NCI-H446 (cell line): ENCODE measurements around the gene NOX4.
"Not testable (repeated sequence)": the region's sequence is repeated elsewhere in the genome, so short reads cannot be mapped to it uniquely, and the experiment has no call there.

Source experiments
- DNase-seq, 2 experiments: peaks; one replicate each; lab custom pipeline; 2025; lab: John Stamatoyannopoulos, UW

NOX4 gene

GRCh38 chr11:89303029-89303428 lies 188.1 kb downstream of the NOX4 start:
- DNase-seq = not testable (repeated sequence)

GRCh38 chr11:89295023-89295422 lies 196.2 kb downstream of the NOX4 start:
- DNase-seq = not testable (repeated sequence)

- DNase-seq = no peak
Measured at GRCh38 chr11:89293965-89294679, 197.1 kb downstream of the NOX4 start.

GRCh38 chr11:89288004-89288403 lies 203.2 kb downstream of the NOX4 start:
- not testable (repeated sequence) for DNase-seq

GRCh38 chr11:89286601-89287000 lies 204.6 kb downstream of the NOX4 start:
- DNase-seq = not testable (repeated sequence)

- not testable (repeated sequence) for DNase-seq
Measured at GRCh38 chr11:89281032-89281677, 210.0 kb downstream of the NOX4 start.

GRCh38 chr11:89279176-89279575 lies 212.0 kb downstream of the NOX4 start:
- DNase-seq = no peak

- DNase-seq = no peak
Measured at GRCh38 chr11:89275966-89276365, 215.2 kb downstream of the NOX4 start.
